ENCODE measurements around the gene ENOX1. TPM values are rescaled to one million over a fixed set of nuclear protein-coding genes. Genes with fewer than 3 reads are reported as not detected.

The ENOX1 gene
- total and polyA plus RNA-seq, 7 donors = 0.23 to 20.2 (median 11.1) TPM

DNA sequence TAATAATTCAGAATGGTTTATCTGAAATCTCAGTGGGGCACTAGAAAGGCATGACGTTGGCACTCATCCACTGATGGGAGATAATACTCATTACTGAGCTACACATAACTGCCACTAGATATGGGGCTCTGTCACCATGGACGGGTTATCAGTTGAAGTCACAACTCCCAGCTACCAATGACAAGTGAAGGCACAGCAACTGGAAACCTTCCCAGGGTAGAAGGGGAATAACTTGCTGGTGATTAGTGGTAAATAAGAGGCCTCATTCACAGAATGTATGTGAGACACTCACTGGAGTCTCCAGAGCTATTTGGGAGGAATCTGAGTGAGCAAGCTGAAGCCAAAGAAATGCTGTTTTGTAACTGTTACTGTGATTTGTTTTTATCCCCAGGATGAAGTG is 249.6 kb downstream of the ENOX1 start:
- WGBS, 2 donors = 65 to 86% methylated on average over 2 of the region's 2 CpGs
- DNase-seq = no peak
- Histone ChIP-seq H3K27ac (peak overlapping the region in 2 of 4 donors; percentile 1 to 43), H3K9me3 (no peaks in the 10 kb centered on the region), H3K4me3 (no peak overlapping the region), H3K27me3 (no peaks in the 10 kb centered on the region), H3K36me3 (no peaks in the 10 kb centered on the region), H3K4me1 (peaks cover 0 to 12% (median 5%) of the 10 kb centered on the region in 4 donors)
- intact Hi-C loops (cut with DNase I) = no loop called here
- TF ChIP-seq, protein P1, sequence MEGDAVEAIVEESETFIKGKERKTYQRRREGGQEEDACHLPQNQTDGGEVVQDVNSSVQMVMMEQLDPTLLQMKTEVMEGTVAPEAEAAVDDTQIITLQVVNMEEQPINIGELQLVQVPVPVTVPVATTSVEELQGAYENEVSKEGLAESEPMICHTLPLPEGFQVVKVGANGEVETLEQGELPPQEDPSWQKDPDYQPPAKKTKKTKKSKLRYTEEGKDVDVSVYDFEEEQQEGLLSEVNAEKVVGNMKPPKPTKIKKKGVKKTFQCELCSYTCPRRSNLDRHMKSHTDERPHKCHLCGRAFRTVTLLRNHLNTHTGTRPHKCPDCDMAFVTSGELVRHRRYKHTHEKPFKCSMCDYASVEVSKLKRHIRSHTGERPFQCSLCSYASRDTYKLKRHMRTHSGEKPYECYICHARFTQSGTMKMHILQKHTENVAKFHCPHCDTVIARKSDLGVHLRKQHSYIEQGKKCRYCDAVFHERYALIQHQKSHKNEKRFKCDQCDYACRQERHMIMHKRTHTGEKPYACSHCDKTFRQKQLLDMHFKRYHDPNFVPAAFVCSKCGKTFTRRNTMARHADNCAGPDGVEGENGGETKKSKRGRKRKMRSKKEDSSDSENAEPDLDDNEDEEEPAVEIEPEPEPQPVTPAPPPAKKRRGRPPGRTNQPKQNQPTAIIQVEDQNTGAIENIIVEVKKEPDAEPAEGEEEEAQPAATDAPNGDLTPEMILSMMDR (IDR thresholded peaks at IDR 0.05) = no peak
- TF ChIP-seq POLR2A (IDR thresholded peaks at IDR 0.05) (no peak), POLR2AphosphoS5 (IDR thresholded peaks at IDR 0.05) (no peak), EP300 (IDR thresholded peaks at IDR 0.05) (no peak)

DNA sequence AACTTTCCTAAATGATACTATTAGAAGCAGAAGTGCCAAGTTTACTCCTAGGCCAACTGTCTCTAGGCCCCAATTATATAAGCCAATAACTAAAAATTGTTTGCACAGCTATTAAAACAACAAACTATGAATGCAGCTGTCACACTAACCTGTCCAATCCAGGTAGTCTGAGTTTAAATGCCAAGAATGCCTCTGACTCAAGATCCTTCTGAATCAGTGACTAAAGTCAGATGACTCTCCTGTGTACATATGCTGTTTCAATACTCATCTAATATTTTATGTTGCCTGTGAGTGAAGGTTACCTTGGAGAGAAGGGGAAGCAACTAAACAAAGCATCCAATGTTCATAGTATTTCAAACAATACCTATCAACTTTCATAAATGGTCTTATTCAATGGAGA is 257.0 kb downstream of the ENOX1 start:
- intact Hi-C loops (cut with DNase I) = no loop called here
- H3K36me3 ChIP-seq = no peaks in the 10 kb centered on the region
- DNase-seq = no peak
- H3K4me3 ChIP-seq = no peak overlapping the region
- no peaks in the 10 kb centered on the region for H3K4me1 ChIP-seq
- H3K9me3 ChIP-seq = no peaks in the 10 kb centered on the region
- H3K27me3 ChIP-seq = no peaks in the 10 kb centered on the region
- H3K27ac ChIP-seq = no peak overlapping the region
- TF ChIP-seq POLR2AphosphoS5 (IDR thresholded peaks at IDR 0.05) = no peak
- TF ChIP-seq EP300 (IDR thresholded peaks at IDR 0.05) = no peak

DNA sequence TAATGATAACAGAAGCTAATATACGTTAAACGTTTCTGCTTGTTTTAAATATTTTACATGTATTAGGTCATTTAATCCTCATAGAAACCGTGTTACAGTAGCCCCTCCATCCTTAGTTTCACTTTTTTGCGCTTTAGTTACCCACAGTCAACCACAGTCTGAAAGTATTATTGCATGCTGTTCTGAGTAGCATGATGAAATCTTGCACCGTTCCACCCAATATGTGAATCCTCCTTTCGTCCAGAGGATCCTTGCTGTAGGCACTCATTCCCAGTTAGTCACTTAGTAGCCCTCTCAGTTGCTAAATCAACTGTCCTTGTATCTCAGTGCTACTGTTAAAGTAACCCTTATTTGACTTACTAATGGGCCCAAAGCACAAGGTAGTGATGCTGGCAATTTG is 257.8 kb downstream of the ENOX1 start:
- no peaks in the 10 kb centered on the region for H3K36me3 ChIP-seq
- H3K9me3 ChIP-seq = no peaks in the 10 kb centered on the region
- H3K27me3 ChIP-seq = no peaks in the 10 kb centered on the region
- no peak for DNase-seq
- H3K27ac ChIP-seq = no peak overlapping the region
- no peak for TF ChIP-seq POLR2AphosphoS5 (IDR thresholded peaks at IDR 0.05)
- no peak for TF ChIP-seq EP300 (IDR thresholded peaks at IDR 0.05)
- TF ChIP-seq, protein P1 (IDR thresholded peaks at IDR 0.05) = no peak
- no peak for TF ChIP-seq POLR2A (IDR thresholded peaks at IDR 0.05)
- no peaks in the 10 kb centered on the region for H3K4me1 ChIP-seq
- WGBS, 2 donors = 90 to 92% methylated on average over 6 of the region's 6 CpGs
- no peak overlapping the region for H3K4me3 ChIP-seq
- intact Hi-C loops (cut with DNase I) = no loop called here

DNA sequence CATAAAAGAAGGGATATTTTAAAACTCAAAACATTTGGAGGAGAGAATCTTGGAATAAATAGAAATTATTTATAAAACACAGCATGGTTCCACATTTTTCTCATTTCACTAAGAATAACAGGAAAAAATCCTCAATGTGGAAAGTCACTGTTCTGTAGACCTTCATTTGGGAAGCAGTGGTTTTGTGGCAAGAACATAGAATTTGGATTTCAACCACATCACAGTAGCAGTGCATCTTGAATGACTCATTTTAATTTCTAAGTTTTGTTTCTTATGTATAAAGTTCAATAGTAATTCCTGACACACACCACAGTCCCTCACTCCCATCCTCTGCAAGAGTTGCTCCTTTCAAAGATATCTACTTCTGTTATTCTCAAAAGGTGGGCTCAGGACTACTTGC is 264.0 kb downstream of the ENOX1 start:
- Histone ChIP-seq H3K27ac (no peak overlapping the region), H3K4me1 (peaks cover 0 to 8% (median 0%) of the 10 kb centered on the region in 4 donors), H3K9me3 (no peaks in the 10 kb centered on the region), H3K27me3 (no peaks in the 10 kb centered on the region), H3K4me3 (no peak overlapping the region), H3K36me3 (no peaks in the 10 kb centered on the region)
- intact Hi-C loops (cut with DNase I) = no loop called here
- TF ChIP-seq POLR2AphosphoS5 (IDR thresholded peaks at IDR 0.05) (no peak), POLR2A (IDR thresholded peaks at IDR 0.05) (no peak), EP300 (IDR thresholded peaks at IDR 0.05) (no peak)
- TF ChIP-seq, protein P1 (IDR thresholded peaks at IDR 0.05) = no peak
- DNase-seq = no peak

DNA sequence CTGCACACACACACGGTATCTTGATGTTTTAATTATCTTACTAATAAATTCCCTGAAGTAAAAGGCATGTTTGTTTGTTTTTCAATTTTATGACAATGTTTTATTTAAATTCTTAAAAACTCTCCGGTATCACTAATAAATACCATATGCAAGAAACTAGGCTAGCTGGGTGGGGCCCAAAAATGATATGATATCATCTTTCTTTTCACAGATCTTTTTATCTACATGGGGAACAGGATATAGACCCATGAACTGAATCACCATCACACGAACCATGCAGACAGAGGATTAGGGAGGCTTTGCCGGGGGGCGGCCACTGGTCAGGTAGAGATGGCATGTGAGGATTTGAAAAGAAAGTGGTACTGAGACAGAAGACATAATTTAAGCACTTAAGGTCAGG is 266.4 kb downstream of the ENOX1 start:
- Histone ChIP-seq H3K4me3 (no peak overlapping the region), H3K27ac (no peak overlapping the region), H3K27me3 (no peaks in the 10 kb centered on the region), H3K4me1 (peaks cover 0 to 26% (median 17%) of the 10 kb centered on the region in 4 donors), H3K36me3 (no peaks in the 10 kb centered on the region), H3K9me3 (no peaks in the 10 kb centered on the region)
- 81 to 83% methylated on average over 5 of the region's 5 CpGs for WGBS, 2 donors
- DNase-seq = no peak
- TF ChIP-seq, protein P1 (IDR thresholded peaks at IDR 0.05) = no peak
- no peak for TF ChIP-seq POLR2AphosphoS5 (IDR thresholded peaks at IDR 0.05)
- no peak for TF ChIP-seq EP300 (IDR thresholded peaks at IDR 0.05)
- TF ChIP-seq POLR2A (IDR thresholded peaks at IDR 0.05) = no peak
- intact Hi-C loops (cut with DNase I) = no loop called here
